GM12878 (cell line): ENCODE data around the gene GABRR1. TPM values are rescaled to one million over a fixed set of nuclear protein-coding genes. Genes with fewer than 3 reads are reported as not detected.

Source experiments
- ATAC-seq: fragments of 200-7000 bp; cut with Tn5 transposase; 3 replicates; pipeline ENCODE4 v1.9.1; 2020; ENCODE audit warnings: mild to moderate bottlenecking, moderate library complexity
- BruUV-seq: library from RNA; stranded (reverse); fragments of 400-500 nt; replicated peaks from 2 replicates; lab custom pipeline; 2021; lab: Mats Ljungman, UMichigan
- CTCF ChIA-PET: fragments of 300-600 bp; sonication (Branson Sonifier 250); formaldehyde crosslinking; extraction: SDS; loops from one replicate; lab custom pipeline; 2021; ENCODE audit warnings: inconsistent platforms; lab: Yijun Ruan, JAX
- POLR2A ChIA-PET: fragments of 350-600 bp; formaldehyde crosslinking; extraction: SDS; loops from one replicate; lab custom pipeline; 2021; ENCODE audit warnings: inconsistent platforms; lab: Charles Lee
- RAD21 ChIA-PET: fragments of 300-600 bp; sonication (Branson Sonifier 250); formaldehyde crosslinking; loops from one replicate; lab custom pipeline; 2023; ENCODE audit warnings: antibody characterized with exemption; ENCODE audit not compliant: unreplicated experiment; lab: Charles Lee
- SMC1A ChIA-PET: fragments of 300-600 bp; sonication (Branson Sonifier 250); formaldehyde crosslinking; loops from one replicate; lab custom pipeline; 2023; ENCODE audit not compliant: unreplicated experiment, uncharacterized antibody; lab: Charles Lee
- DNase-seq: peaks from one replicate; pipeline ENCODE4 v3.0.0-alpha.2; 2011; ENCODE audit warnings: low read depth, low spot score
- FAIRE-seq: peaks from 3 replicates; lab custom pipeline; 2011; peaks lifted over from hg19 to GRCh38; lab: Jason Lieb, UNC
- H2AFZ ChIP-seq: 2 replicates; pipeline ENCODE4 v1.6.0; 2011; ENCODE audit warnings: low read depth, low read length, control low read depth; ENCODE audit not compliant: control insufficient read depth
- H3K27ac ChIP-seq: 2 replicates; pipeline ENCODE4 v1.5.1; 2011; ENCODE audit warnings: control low read depth; ENCODE audit not compliant: control insufficient read depth, insufficient read depth
- H3K27me3 ChIP-seq, 2 experiments: replicated peaks in 1 of 2; 2 replicates each; pipeline versions ENCODE4 v1.6.0 to v1.6.1; 2011; ENCODE audit warnings: low read length in 1 of 2; ENCODE audit not compliant: control insufficient read depth in 2 of 2, insufficient read depth in 2 of 2
- H3K36me3 ChIP-seq, 2 experiments: 2 replicates each; pipeline ENCODE4 v1.5.1; 2011; ENCODE audit warnings: low read length in 1 of 2; ENCODE audit not compliant: control insufficient read depth in 2 of 2, insufficient read depth in 2 of 2
- H3K4me1 ChIP-seq: 2 replicates; pipeline ENCODE4 v1.6.1; 2011; ENCODE audit warnings: mild to moderate bottlenecking, low read length, moderate library complexity, mixed read lengths; ENCODE audit not compliant: control insufficient read depth, insufficient read depth
- H3K4me2 ChIP-seq: 2 replicates; pipeline ENCODE4 v1.6.0; 2011; ENCODE audit warnings: control low read depth; ENCODE audit not compliant: control insufficient read depth, insufficient read depth
- H3K4me3 ChIP-seq: fragments of 200-600 bp; sonication (generic); 2 replicates; pipeline ENCODE4 v1.5.1; 2016
- H3K79me2 ChIP-seq: 2 replicates; pipeline ENCODE4 v1.6.0; 2011; ENCODE audit warnings: low read length; ENCODE audit not compliant: control insufficient read depth, insufficient read depth
- H3K9ac ChIP-seq: 2 replicates; pipeline ENCODE4 v1.8.0; 2011; ENCODE audit warnings: low read length, control low read depth, mixed read lengths; ENCODE audit not compliant: control insufficient read depth, insufficient read depth
- H3K9me3 ChIP-seq: replicated peaks from 3 replicates; pipeline ENCODE4 v1.5.1; 2011; ENCODE audit warnings: mild to moderate bottlenecking, low read length; ENCODE audit not compliant: control insufficient read depth, insufficient read depth
- H4K20me1 ChIP-seq: 2 replicates; pipeline ENCODE4 v1.6.0; 2011; ENCODE audit not compliant: control insufficient read depth, insufficient read depth
- BCL11A ChIP-seq: IDR thresholded peaks from 2 replicates; pipeline ENCODE4 v1.6.1; 2011; ENCODE audit warnings: low read depth, low read length
- CBX3 ChIP-seq: fragments of 200-600 bp; sonication (generic); IDR thresholded peaks from 2 replicates; pipeline ENCODE4 v1.6.1; 2016; ENCODE audit warnings: low read depth, borderline replicate concordance
- DPF2 ChIP-seq: fragments of 450-650 bp; IDR thresholded peaks from 2 replicates; pipeline ENCODE4 v1.6.1; 2017; ENCODE audit warnings: mild to moderate bottlenecking
- GATAD2B ChIP-seq: fragments of 450-650 bp; conservative IDR thresholded peaks from 2 replicates; pipeline ENCODE4 v1.6.1; 2017; ENCODE audit warnings: low read depth, mild to moderate bottlenecking, moderate library complexity
- HCFC1 ChIP-seq: fragments of 150-350 bp; IDR thresholded peaks from 2 replicates; pipeline ENCODE4 v1.6.1; 2014; ENCODE audit warnings: low read length
- IRF4 ChIP-seq: IDR thresholded peaks from 2 replicates; pipeline ENCODE4 v1.6.1; 2011; ENCODE audit warnings: low read depth, low read length
- KDM1A ChIP-seq: fragments of 200-600 bp; sonication (generic); IDR thresholded peaks from 2 replicates; pipeline ENCODE4 v1.6.1; 2016; ENCODE audit warnings: borderline replicate concordance
- MTA3 ChIP-seq: IDR thresholded peaks from 2 replicates; pipeline ENCODE4 v1.6.1; 2012; ENCODE audit warnings: low read length, inconsistent platforms, borderline replicate concordance
- NFYA ChIP-seq: IDR thresholded peaks from 2 replicates; pipeline ENCODE4 v1.6.1; 2011; ENCODE audit warnings: low read depth, mild to moderate bottlenecking, low read length, improper control_type of control experiment, borderline replicate concordance
- RAD21 ChIP-seq: IDR thresholded peaks from 2 replicates; pipeline ENCODE4 v1.6.1; 2011; ENCODE audit warnings: mild to moderate bottlenecking, low read depth, low read length, moderate library complexity; ENCODE audit not compliant: insufficient read depth
- RAD51 ChIP-seq: fragments of 450-650 bp; IDR thresholded peaks from 2 replicates; pipeline ENCODE4 v1.6.1; 2016; ENCODE audit warnings: moderate library complexity, mild to moderate bottlenecking, inconsistent platforms
- RCOR1 ChIP-seq: conservative IDR thresholded peaks from 2 replicates; pipeline ENCODE4 v1.6.1; 2012; ENCODE audit warnings: low read depth, low read length, improper control_type of control experiment
- SMAD1 ChIP-seq: fragments of 450-650 bp; IDR thresholded peaks from 2 replicates; pipeline ENCODE4 v1.6.1; 2018; ENCODE audit warnings: mild to moderate bottlenecking, low read depth; ENCODE audit not compliant: partially characterized antibody
- SREBF1 ChIP-seq: IDR thresholded peaks from 2 replicates; pipeline ENCODE4 v1.6.1; 2012; ENCODE audit warnings: mild to moderate bottlenecking, low read length
- STAT1 ChIP-seq: fragments of 450-650 bp; conservative IDR thresholded peaks from 2 replicates; pipeline ENCODE4 v1.6.1; 2014; ENCODE audit warnings: antibody characterized with exemption, mild to moderate bottlenecking
- ZNF217 ChIP-seq: fragments of 450-650 bp; IDR thresholded peaks from 2 replicates; pipeline ENCODE4 v1.6.1; 2017; ENCODE audit warnings: antibody characterized with exemption, mild to moderate bottlenecking
- in situ Hi-C: fragments of 300-500 bp; cut with MboI; formaldehyde crosslinking; loops from 9 replicates; pipeline ENCODE4 v1.14.3; 2018; ENCODE audit warnings: mixed read lengths
- intact Hi-C: fragments of 100-400 bp; cut with micrococcal nuclease; formaldehyde crosslinking; loops from one replicate; pipeline ENCODE4 v1.14.2; 2022; ENCODE audit not compliant: unreplicated experiment
- polyA plus RNA-seq, 11 experiments: library from polyadenylated mRNA; depleted of rRNA in 4 of 11; unstranded in 6 of 11; stranded (reverse) in 5 of 11; fragments of >200 nt; fragmentation: Nextera tagmentation in 4 of 11; fragmentation: Illumina TruSeq in 1 of 11; extraction: Ambion mirVana in 4 of 11; extraction: Trizol in 1 of 11; gene quantifications; 1 replicate in 1 of 11; 2 replicates in 10 of 11; pipeline versions ENCODE4 v1.2.1 to v1.2.3, GENCODE V29; 2011 to 2016; ENCODE audit warnings: inconsistent platforms in 2 of 11, missing spikeins in 2 of 11, low read depth in 1 of 11
- total RNA-seq, 4 experiments: library from RNA; depleted of rRNA in 3 of 4; stranded (reverse); fragments of >200 nt in 3 of 4; fragmentation: Illumina TruSeq in 1 of 4; extraction: Trizol in 1 of 4; gene quantifications; 2 replicates each; pipeline versions ENCODE4 v1.2.1 to v1.2.3, GENCODE V29; 2013 to 2021
- TF ChIP-seq, protein P1 (sequence below), 3 experiments: IDR thresholded peaks in 2 of 3; conservative IDR thresholded peaks in 1 of 3; 2 replicates each; pipeline ENCODE4 v1.5.1; 2011; ENCODE audit warnings: low read depth in 3 of 3, low read length in 3 of 3, mild to moderate bottlenecking in 3 of 3, control low read depth in 2 of 3, moderate library complexity in 2 of 3, inconsistent platforms in 1 of 3, mixed read lengths in 1 of 3; ENCODE audit not compliant: control insufficient read depth in 2 of 3, insufficient read depth in 1 of 3; ENCODE audit errors: extremely low read depth in 1 of 3
- TF ChIP-seq, protein P2 (sequence below): IDR thresholded peaks from 2 replicates; pipeline ENCODE4 v1.6.1; 2012; ENCODE audit warnings: low read depth, low read length, improper control_type of control experiment
- TF ChIP-seq, protein P3 (sequence below): fragments of 450-650 bp; IDR thresholded peaks from 2 replicates; pipeline ENCODE4 v1.6.1; 2017; ENCODE audit warnings: antibody characterized with exemption, mild to moderate bottlenecking, moderate library complexity
- TF ChIP-seq, protein P4 (sequence below): fragments of 450-650 bp; IDR thresholded peaks from 2 replicates; pipeline ENCODE4 v1.6.1; 2016; ENCODE audit warnings: mild to moderate bottlenecking

Gene GABRR1
- total and polyA plus RNA-seq, 10 of the 15 experiments (the other 5 are each of a cell fraction or from before 2014, with no cell fraction given), result not detected

DNA sequence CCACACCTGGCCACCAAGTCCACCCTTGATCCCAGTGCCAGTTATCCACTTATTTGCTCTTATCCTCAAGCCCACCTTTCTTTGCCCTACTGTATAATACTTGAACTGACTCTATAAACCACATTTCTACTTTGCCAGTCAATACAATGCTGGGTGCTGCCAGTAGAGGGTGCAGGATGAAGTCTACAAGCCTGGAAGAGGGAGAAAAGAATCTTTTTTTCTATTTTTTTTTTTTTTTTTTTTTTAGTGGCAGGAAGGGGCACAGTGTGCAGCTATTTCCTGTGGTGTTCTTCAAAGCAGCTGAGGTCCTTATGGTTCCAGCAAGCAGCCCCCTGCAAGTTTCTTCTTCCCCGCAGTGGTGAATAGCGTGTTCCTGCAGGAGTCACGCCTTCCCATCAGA is 22.2 kb upstream of the GABRR1 start (continued):
- TF ChIP-seq IRF4, result no peak
- TF ChIP-seq SREBF1, result no peak
- TF ChIP-seq CBX3, result no peak
- TF ChIP-seq RCOR1, result no peak
- TF ChIP-seq GATAD2B, result no peak
- no peak for TF ChIP-seq BCL11A
- TF ChIP-seq SMAD1, result no peak
- TF ChIP-seq RAD21, result peak; percentile 53
- TF ChIP-seq, protein P1, sequence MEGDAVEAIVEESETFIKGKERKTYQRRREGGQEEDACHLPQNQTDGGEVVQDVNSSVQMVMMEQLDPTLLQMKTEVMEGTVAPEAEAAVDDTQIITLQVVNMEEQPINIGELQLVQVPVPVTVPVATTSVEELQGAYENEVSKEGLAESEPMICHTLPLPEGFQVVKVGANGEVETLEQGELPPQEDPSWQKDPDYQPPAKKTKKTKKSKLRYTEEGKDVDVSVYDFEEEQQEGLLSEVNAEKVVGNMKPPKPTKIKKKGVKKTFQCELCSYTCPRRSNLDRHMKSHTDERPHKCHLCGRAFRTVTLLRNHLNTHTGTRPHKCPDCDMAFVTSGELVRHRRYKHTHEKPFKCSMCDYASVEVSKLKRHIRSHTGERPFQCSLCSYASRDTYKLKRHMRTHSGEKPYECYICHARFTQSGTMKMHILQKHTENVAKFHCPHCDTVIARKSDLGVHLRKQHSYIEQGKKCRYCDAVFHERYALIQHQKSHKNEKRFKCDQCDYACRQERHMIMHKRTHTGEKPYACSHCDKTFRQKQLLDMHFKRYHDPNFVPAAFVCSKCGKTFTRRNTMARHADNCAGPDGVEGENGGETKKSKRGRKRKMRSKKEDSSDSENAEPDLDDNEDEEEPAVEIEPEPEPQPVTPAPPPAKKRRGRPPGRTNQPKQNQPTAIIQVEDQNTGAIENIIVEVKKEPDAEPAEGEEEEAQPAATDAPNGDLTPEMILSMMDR (IDR thresholded peaks at IDR 0.05 in 2 of 3, conservative IDR thresholded peaks at IDR 0.05 in 1 of 3; ENCODE audit: control insufficient read depth in 2 of 3, extremely low read depth in 1 of 3, insufficient read depth in 1 of 3, low read depth in 3 of 3, low read length in 3 of 3), result peak; percentile 29 to 61 (median 56); a peak in 5 of 6 replicates
- TF ChIP-seq DPF2, result no peak
- TF ChIP-seq MTA3, result no peak
- TF ChIP-seq ZNF217, result no peak

DNA sequence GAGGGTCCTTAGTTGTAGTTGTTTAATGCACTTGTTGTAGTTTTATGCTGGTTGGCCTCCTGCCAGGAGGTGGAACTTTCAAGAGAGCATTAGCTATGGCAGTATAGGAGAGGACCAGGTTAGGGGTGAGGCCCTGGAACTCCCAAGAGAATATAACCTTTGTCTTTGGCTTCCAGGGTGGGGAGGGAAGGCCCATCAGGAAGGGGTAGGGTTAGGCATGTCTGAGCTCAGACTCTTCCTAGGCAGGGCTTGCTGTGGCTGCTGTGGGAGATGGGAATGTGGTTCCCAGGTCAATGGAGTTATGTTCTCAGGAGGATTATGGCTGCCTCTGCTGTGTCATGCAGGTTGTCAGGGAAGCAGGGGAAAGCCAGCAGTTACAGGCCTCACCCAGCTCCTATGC is 20.0 kb upstream of the GABRR1 start:
- H3K4me1 ChIP-seq, result no peaks in the 10 kb centered on the region
- TF ChIP-seq BCL11A (no peak), STAT1 (no peak), KDM1A (no peak), HCFC1 (no peak), NFYA (no peak), RAD51 (no peak)
- TF ChIP-seq, protein P2, sequence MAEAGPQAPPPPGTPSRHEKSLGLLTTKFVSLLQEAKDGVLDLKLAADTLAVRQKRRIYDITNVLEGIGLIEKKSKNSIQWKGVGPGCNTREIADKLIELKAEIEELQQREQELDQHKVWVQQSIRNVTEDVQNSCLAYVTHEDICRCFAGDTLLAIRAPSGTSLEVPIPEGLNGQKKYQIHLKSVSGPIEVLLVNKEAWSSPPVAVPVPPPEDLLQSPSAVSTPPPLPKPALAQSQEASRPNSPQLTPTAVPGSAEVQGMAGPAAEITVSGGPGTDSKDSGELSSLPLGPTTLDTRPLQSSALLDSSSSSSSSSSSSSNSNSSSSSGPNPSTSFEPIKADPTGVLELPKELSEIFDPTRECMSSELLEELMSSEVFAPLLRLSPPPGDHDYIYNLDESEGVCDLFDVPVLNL, result no peak
- TF ChIP-seq, protein P3, sequence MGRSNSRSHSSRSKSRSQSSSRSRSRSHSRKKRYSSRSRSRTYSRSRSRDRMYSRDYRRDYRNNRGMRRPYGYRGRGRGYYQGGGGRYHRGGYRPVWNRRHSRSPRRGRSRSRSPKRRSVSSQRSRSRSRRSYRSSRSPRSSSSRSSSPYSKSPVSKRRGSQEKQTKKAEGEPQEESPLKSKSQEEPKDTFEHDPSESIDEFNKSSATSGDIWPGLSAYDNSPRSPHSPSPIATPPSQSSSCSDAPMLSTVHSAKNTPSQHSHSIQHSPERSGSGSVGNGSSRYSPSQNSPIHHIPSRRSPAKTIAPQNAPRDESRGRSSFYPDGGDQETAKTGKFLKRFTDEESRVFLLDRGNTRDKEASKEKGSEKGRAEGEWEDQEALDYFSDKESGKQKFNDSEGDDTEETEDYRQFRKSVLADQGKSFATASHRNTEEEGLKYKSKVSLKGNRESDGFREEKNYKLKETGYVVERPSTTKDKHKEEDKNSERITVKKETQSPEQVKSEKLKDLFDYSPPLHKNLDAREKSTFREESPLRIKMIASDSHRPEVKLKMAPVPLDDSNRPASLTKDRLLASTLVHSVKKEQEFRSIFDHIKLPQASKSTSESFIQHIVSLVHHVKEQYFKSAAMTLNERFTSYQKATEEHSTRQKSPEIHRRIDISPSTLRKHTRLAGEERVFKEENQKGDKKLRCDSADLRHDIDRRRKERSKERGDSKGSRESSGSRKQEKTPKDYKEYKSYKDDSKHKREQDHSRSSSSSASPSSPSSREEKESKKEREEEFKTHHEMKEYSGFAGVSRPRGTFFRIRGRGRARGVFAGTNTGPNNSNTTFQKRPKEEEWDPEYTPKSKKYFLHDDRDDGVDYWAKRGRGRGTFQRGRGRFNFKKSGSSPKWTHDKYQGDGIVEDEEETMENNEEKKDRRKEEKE, result no peak
- TF ChIP-seq, protein P4, sequence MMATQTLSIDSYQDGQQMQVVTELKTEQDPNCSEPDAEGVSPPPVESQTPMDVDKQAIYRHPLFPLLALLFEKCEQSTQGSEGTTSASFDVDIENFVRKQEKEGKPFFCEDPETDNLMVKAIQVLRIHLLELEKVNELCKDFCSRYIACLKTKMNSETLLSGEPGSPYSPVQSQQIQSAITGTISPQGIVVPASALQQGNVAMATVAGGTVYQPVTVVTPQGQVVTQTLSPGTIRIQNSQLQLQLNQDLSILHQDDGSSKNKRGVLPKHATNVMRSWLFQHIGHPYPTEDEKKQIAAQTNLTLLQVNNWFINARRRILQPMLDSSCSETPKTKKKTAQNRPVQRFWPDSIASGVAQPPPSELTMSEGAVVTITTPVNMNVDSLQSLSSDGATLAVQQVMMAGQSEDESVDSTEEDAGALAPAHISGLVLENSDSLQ, result no peak
- in situ Hi-C loops (no loop called here), intact Hi-C loops (no loop called here)
- no peaks in the 10 kb centered on the region; the same call in 2 of the 3 replicates for H3K9me3 ChIP-seq
- no TSS peak for BruUV-seq
- H3K27ac ChIP-seq, result no peak overlapping the region
- H3K27me3 ChIP-seq, result no peaks in the 10 kb centered on the region
- no peak overlapping the region for H3K4me2 ChIP-seq
- H2AFZ ChIP-seq, result no peak overlapping the region
- ATAC-seq (no peak), DNase-seq (no peak), FAIRE-seq (no peak)
- SMC1A ChIA-PET, result no interaction called here
- H3K4me3 ChIP-seq, result no peak overlapping the region
- no peaks in the 10 kb centered on the region for H4K20me1 ChIP-seq
- RAD21 ChIA-PET, result no interaction called here
- H3K9ac ChIP-seq, result no peak overlapping the region
- H3K79me2 ChIP-seq, result no peaks in the 10 kb centered on the region
- CTCF ChIA-PET, result interaction anchor here (0.9 kb wide), 1 partner anchor 254 kb away, joined by 3 read pairs; no protein-coding TSS in a partner anchor
- POLR2A ChIA-PET, result no interaction called here
- no peaks in the 10 kb centered on the region for H3K36me3 ChIP-seq
